Common myeloid progenitor, CD34-positive (primary cell): Measurements from ENCODE around the gene JAKMIP1.

Source experiments
- CTCF ChIA-PET: fragments of 350-600 bp; sonication (Branson Sonifier 250); formaldehyde crosslinking; loops from one replicate; lab custom pipeline; 2021; ENCODE audit warnings: antibody characterized with exemption; lab: Charles Lee
- POLR2A ChIA-PET: fragments of 350-600 bp; sonication (Branson Sonifier 250); formaldehyde crosslinking; loops from one replicate; lab custom pipeline; 2021; ENCODE audit warnings: antibody characterized with exemption; lab: Charles Lee
- DNase-seq, 3 donors: peaks; one replicate each; pipeline versions ENCODE4 v3.0.0 to v3.0.0-alpha.2; 2013
- H3K27ac ChIP-seq, 2 experiments: 1 replicate in 1 of 2; 2 replicates in 1 of 2; pipeline ENCODE4 v1.7.0; 2013; ENCODE audit warnings: inconsistent platforms in 2 of 2, low read length in 2 of 2, mild to moderate bottlenecking in 2 of 2, low read depth in 1 of 2, moderate library complexity in 1 of 2; ENCODE audit not compliant: severe bottlenecking in 2 of 2, insufficient read depth in 1 of 2, poor library complexity in 1 of 2
- H3K27me3 ChIP-seq, 5 experiments: replicated peaks in 2 of 5; 1 replicate in 3 of 5; 2 replicates in 2 of 5; pipeline versions ENCODE4 v1.6.1 to v1.7.0; 2013; ENCODE audit warnings: low read length in 4 of 5, mild to moderate bottlenecking in 2 of 5, moderate library complexity in 2 of 5, inconsistent platforms in 1 of 5; ENCODE audit not compliant: insufficient read depth in 5 of 5, control insufficient read depth in 4 of 5
- H3K36me3 ChIP-seq, 4 experiments: 1 replicate in 2 of 4; 2 replicates in 2 of 4; pipeline versions ENCODE4 v1.6.1 to v1.7.0; 2013; ENCODE audit warnings: low read length in 3 of 4, control low read depth in 1 of 4, mild to moderate bottlenecking in 1 of 4; ENCODE audit not compliant: control insufficient read depth in 4 of 4, insufficient read depth in 4 of 4
- H3K4me1 ChIP-seq, 4 experiments: 1 replicate in 3 of 4; 2 replicates in 1 of 4; pipeline versions ENCODE4 v1.6.1 to v1.7.1; 2013; ENCODE audit warnings: low read length in 3 of 4, mild to moderate bottlenecking in 3 of 4, control low read depth in 1 of 4, inconsistent platforms in 1 of 4, moderate library complexity in 1 of 4; ENCODE audit not compliant: control insufficient read depth in 4 of 4, insufficient read depth in 4 of 4; ENCODE audit errors: control extremely low read depth in 1 of 4
- H3K4me3 ChIP-seq, 7 experiments: 1 replicate in 4 of 7; 2 replicates in 3 of 7; pipeline versions ENCODE4 v1.5.1 to v1.7.0; 2013; ENCODE audit warnings: mild to moderate bottlenecking in 7 of 7, low read length in 6 of 7, moderate library complexity in 6 of 7, inconsistent platforms in 2 of 7, low read depth in 2 of 7, control low read depth in 1 of 7; ENCODE audit not compliant: insufficient read depth in 4 of 7, control insufficient read depth in 1 of 7; ENCODE audit errors: extremely low read depth in 1 of 7
- H3K9me3 ChIP-seq, 5 experiments: 1 replicate in 4 of 5; 2 replicates in 1 of 5; pipeline versions ENCODE4 v1.6.1 to v1.7.1; 2013; ENCODE audit warnings: low read length in 4 of 5, mild to moderate bottlenecking in 2 of 5, inconsistent platforms in 1 of 5, low read depth in 1 of 5, moderate library complexity in 1 of 5; ENCODE audit not compliant: control insufficient read depth in 4 of 5, insufficient read depth in 2 of 5; ENCODE audit errors: control extremely low read depth in 1 of 5
- WGBS: methylation state at CpG from one replicate; pipeline ENCODE4 v1.1.5; 2013; ENCODE audit not compliant: insufficient coverage; 5-methylcytosine and 5-hydroxymethylcytosine counted together

JAKMIP1 gene

GRCh38 chr4:6241062-6241845, 40.9 kb upstream of the JAKMIP1 start:
- Histone ChIP-seq H3K9me3 (peaks cover 0 to 27% (median 21%) of the 10 kb centered on the region in 5 experiments), H3K4me1 (no peaks in the 10 kb centered on the region), H3K36me3 (no peaks in the 10 kb centered on the region), H3K27me3 (peaks cover 0 to 60% (median 4%) of the 10 kb centered on the region in 5 experiments), H3K27ac (no peak overlapping the region), H3K4me3 (no peak overlapping the region)
- no peak for DNase-seq
- ChIA-PET CTCF (no interaction called here), POLR2A (no interaction called here)
- 91% methylated on average over 12 of the region's 16 CpGs for WGBS

GRCh38 chr4:6239968-6240367, 39.6 kb upstream of the JAKMIP1 start:
- Histone ChIP-seq H3K4me1 (no peaks in the 10 kb centered on the region), H3K27ac (no peak overlapping the region), H3K27me3 (peaks cover 0 to 58% (median 4%) of the 10 kb centered on the region in 5 experiments), H3K9me3 (peaks cover 0 to 16% (median 12%) of the 10 kb centered on the region in 5 experiments), H3K36me3 (no peaks in the 10 kb centered on the region), H3K4me3 (no peak overlapping the region)
- no peak for DNase-seq
- ChIA-PET POLR2A (no interaction called here), CTCF (no interaction called here)
- 92% methylated on average over 11 of the region's 11 CpGs for WGBS

GRCh38 chr4:6239486-6239885, 39.1 kb upstream of the JAKMIP1 start:
- Histone ChIP-seq H3K27me3 (peaks cover 0 to 53% (median 2%) of the 10 kb centered on the region in 5 experiments), H3K4me3 (no peak overlapping the region), H3K36me3 (no peaks in the 10 kb centered on the region), H3K27ac (no peak overlapping the region), H3K4me1 (no peaks in the 10 kb centered on the region), H3K9me3 (peaks cover 0 to 11% (median 7%) of the 10 kb centered on the region in 5 experiments)
- no peak for DNase-seq
- WGBS, result 89% methylated on average over 8 of the region's 8 CpGs
- CTCF ChIA-PET, result no interaction called here
- POLR2A ChIA-PET, result no interaction called here

- no peak for DNase-seq
- Histone ChIP-seq H3K4me1 (no peaks in the 10 kb centered on the region), H3K4me3 (no peak overlapping the region), H3K27me3 (peaks cover 0 to 29% (median 0%) of the 10 kb centered on the region in 5 experiments), H3K36me3 (no peaks in the 10 kb centered on the region), H3K9me3 (no peaks in the 10 kb centered on the region), H3K27ac (no peak overlapping the region)
- POLR2A ChIA-PET, result no interaction called here
- 87% methylated on average over 11 of the region's 12 CpGs for WGBS
- CTCF ChIA-PET, result no interaction called here
Observed at GRCh38 chr4:6236816-6237390, 36.6 kb upstream of the JAKMIP1 start.

GRCh38 chr4:6235901-6236640, 35.7 kb upstream of the JAKMIP1 start:
- POLR2A ChIA-PET, result no interaction called here
- Histone ChIP-seq H3K9me3 (no peaks in the 10 kb centered on the region), H3K27ac (no peak overlapping the region), H3K27me3 (peaks cover 0 to 24% (median 0%) of the 10 kb centered on the region in 5 experiments), H3K36me3 (no peaks in the 10 kb centered on the region), H3K4me1 (no peaks in the 10 kb centered on the region), H3K4me3 (no peak overlapping the region)
- DNase-seq, result no peak
- CTCF ChIA-PET, result no interaction called here
- 83% methylated on average over 12 of the region's 17 CpGs for WGBS

GRCh38 chr4:6235012-6235411, 34.7 kb upstream of the JAKMIP1 start:
- Histone ChIP-seq H3K4me3 (no peak overlapping the region), H3K9me3 (no peaks in the 10 kb centered on the region), H3K27me3 (peaks cover 0 to 19% (median 0%) of the 10 kb centered on the region in 5 experiments), H3K4me1 (no peaks in the 10 kb centered on the region), H3K36me3 (no peaks in the 10 kb centered on the region), H3K27ac (no peak overlapping the region)
- ChIA-PET CTCF (no interaction called here), POLR2A (no interaction called here)
- WGBS, result 89% methylated on average over 7 of the region's 7 CpGs
- no peak for DNase-seq

- DNase-seq, result no peak
- peaks cover 0 to 19% (median 0%) of the 10 kb centered on the region in 5 experiments for H3K27me3 ChIP-seq
- H3K9me3 ChIP-seq, result no peaks in the 10 kb centered on the region
- ChIA-PET CTCF (no interaction called here), POLR2A (no interaction called here)
- no peaks in the 10 kb centered on the region for H3K36me3 ChIP-seq
- no peak overlapping the region for H3K4me3 ChIP-seq
- no peak overlapping the region for H3K27ac ChIP-seq
- no peaks in the 10 kb centered on the region for H3K4me1 ChIP-seq
- 89% methylated on average over 6 of the region's 6 CpGs for WGBS
Observed at GRCh38 chr4:6233929-6234328, 33.6 kb upstream of the JAKMIP1 start.
